ES-I3 (cell line): ENCODE results near the gene HS3ST3A1.

Source experiments
- H3K36me3 ChIP-seq: 2 replicates; pipeline ENCODE4 v1.6.1; 2013; ENCODE audit warnings: mild to moderate bottlenecking, low read length, control low read depth, moderate library complexity; ENCODE audit not compliant: insufficient read depth
- H3K4me1 ChIP-seq: 2 replicates; pipeline ENCODE4 v1.6.1; 2013; ENCODE audit warnings: mild to moderate bottlenecking, control low read depth, low read length; ENCODE audit not compliant: insufficient read depth
- H3K9ac ChIP-seq: 2 replicates; pipeline ENCODE4 v1.6.1; 2013; ENCODE audit warnings: low read depth, mild to moderate bottlenecking, low read length, moderate library complexity
- H3K9me3 ChIP-seq: 2 replicates; pipeline ENCODE4 v1.6.1; 2013; ENCODE audit warnings: mild to moderate bottlenecking, low read length, moderate library complexity; ENCODE audit not compliant: control insufficient read depth, insufficient read depth

The HS3ST3A1 gene

GRCh38 chr17:13545941-13546340, 55.8 kb downstream of the HS3ST3A1 start:
- H3K9me3 ChIP-seq: no peaks in the 10 kb centered on the region
- H3K36me3 ChIP-seq: no peaks in the 10 kb centered on the region
- H3K4me1 ChIP-seq: peaks cover 9% of the 10 kb centered on the region; the same call in 1 of the 2 replicates
- no peak overlapping the region for H3K9ac ChIP-seq

GRCh38 chr17:13544765-13545164, 57.0 kb downstream of the HS3ST3A1 start:
- Histone ChIP-seq H3K4me1 (peaks cover 9% of the 10 kb centered on the region; the same call in 1 of the 2 replicates), H3K36me3 (no peaks in the 10 kb centered on the region), H3K9me3 (no peaks in the 10 kb centered on the region), H3K9ac (no peak overlapping the region)

GRCh38 chr17:13544292-13544691, 57.4 kb downstream of the HS3ST3A1 start:
- Histone ChIP-seq H3K36me3 (peaks cover 1% of the 10 kb centered on the region; the same call in 1 of the 2 replicates), H3K4me1 (peaks cover 9% of the 10 kb centered on the region; the same call in 1 of the 2 replicates), H3K9me3 (no peaks in the 10 kb centered on the region), H3K9ac (no peak overlapping the region)

GRCh38 chr17:13542636-13543035, 59.1 kb downstream of the HS3ST3A1 start:
- H3K9me3 ChIP-seq: peaks cover 5% of the 10 kb centered on the region; the same call in 1 of the 2 replicates
- peaks cover 5% of the 10 kb centered on the region; the same call in 1 of the 2 replicates for H3K36me3 ChIP-seq
- no peak overlapping the region for H3K9ac ChIP-seq
- H3K4me1 ChIP-seq: peaks cover 9% of the 10 kb centered on the region; the same call in 1 of the 2 replicates

DNA sequence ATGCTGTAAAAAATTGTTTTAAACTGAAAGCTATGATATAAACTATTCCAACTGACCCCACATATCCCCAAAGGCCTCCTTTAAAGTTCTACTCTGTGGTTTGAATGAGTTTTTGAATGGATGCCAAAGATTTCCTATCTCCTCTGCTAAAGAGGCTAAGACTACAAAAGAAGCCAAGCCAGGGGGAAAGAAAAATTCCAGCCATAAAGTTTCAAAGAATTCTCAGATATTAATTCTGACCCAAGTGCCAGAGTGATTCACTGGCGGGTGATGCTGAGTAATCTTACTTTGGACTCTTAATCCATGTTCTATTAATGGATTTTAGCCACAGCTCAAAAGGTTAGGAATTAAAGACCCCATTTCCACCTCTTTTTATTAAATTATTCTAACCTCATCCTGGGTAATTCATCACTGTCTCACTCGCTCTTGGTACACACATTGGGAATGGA, 60.7 kb downstream of the HS3ST3A1 start:
- Histone ChIP-seq H3K36me3 (peaks cover 5% of the 10 kb centered on the region; the same call in 1 of the 2 replicates), H3K4me1 (peaks cover 9% of the 10 kb centered on the region; the same call in 1 of the 2 replicates), H3K9me3 (peaks cover 5% of the 10 kb centered on the region; the same call in 1 of the 2 replicates), H3K9ac (no peak overlapping the region)

- Histone ChIP-seq H3K9ac (no peak overlapping the region), H3K4me1 (peaks cover 9% of the 10 kb centered on the region; the same call in 1 of the 2 replicates), H3K36me3 (peaks cover 5% of the 10 kb centered on the region; the same call in 1 of the 2 replicates), H3K9me3 (peaks cover 5% of the 10 kb centered on the region; the same call in 1 of the 2 replicates)
Observed at GRCh38 chr17:13540546-13540945, 61.2 kb downstream of the HS3ST3A1 start.

- Histone ChIP-seq H3K4me1 (peaks cover 4% of the 10 kb centered on the region; the same call in 1 of the 2 replicates), H3K9me3 (peaks cover 5% of the 10 kb centered on the region; the same call in 1 of the 2 replicates), H3K9ac (no peak overlapping the region), H3K36me3 (peaks cover 5% of the 10 kb centered on the region; the same call in 1 of the 2 replicates)
Observed at GRCh38 chr17:13539421-13539820, 62.3 kb downstream of the HS3ST3A1 start.

- peaks cover 5% of the 10 kb centered on the region; the same call in 1 of the 2 replicates for H3K9me3 ChIP-seq
- H3K9ac ChIP-seq: no peak overlapping the region
- peaks cover 5% of the 10 kb centered on the region; the same call in 1 of the 2 replicates for H3K36me3 ChIP-seq
- no peaks in the 10 kb centered on the region for H3K4me1 ChIP-seq
Observed at GRCh38 chr17:13538841-13539411, 62.8 kb downstream of the HS3ST3A1 start.

- no peaks in the 10 kb centered on the region for H3K4me1 ChIP-seq
- H3K36me3 ChIP-seq: peaks cover 5% of the 10 kb centered on the region; the same call in 1 of the 2 replicates
- peaks cover 5% of the 10 kb centered on the region; the same call in 1 of the 2 replicates for H3K9me3 ChIP-seq
- H3K9ac ChIP-seq: no peak overlapping the region
Observed at GRCh38 chr17:13537871-13538643, 63.7 kb downstream of the HS3ST3A1 start.

DNA sequence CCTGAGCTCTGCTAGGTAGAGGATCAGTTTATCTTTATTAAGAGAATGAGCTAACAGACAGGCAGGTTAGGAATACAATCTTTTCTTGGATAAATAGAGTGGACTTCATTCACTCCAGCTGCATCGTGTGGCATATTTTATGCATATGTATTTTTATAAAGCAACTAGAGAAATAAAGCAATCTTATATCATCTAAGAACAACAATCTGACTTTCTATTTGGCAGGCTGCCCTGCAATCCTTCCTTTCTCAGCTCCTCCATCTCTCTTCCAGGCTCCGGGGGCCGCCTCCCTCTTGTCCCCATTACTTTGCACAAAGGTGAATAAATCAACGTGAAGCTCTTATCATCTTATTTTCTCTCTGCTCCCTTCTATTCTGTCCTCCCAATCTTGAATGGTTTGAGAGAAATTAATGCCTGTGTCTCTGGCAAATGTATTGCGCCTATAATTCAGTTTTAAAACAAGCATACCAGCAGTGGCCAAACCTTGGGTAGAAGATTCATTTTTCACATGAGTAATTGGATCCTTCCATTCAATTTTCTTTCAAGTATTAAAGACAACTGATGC, 64.5 kb downstream of the HS3ST3A1 start:
- Histone ChIP-seq H3K9me3 (peaks cover 5% of the 10 kb centered on the region; the same call in 1 of the 2 replicates), H3K4me1 (no peaks in the 10 kb centered on the region; the same call in 1 of the 2 replicates), H3K9ac (no peak overlapping the region), H3K36me3 (peaks cover 5% of the 10 kb centered on the region; the same call in 1 of the 2 replicates)

DNA sequence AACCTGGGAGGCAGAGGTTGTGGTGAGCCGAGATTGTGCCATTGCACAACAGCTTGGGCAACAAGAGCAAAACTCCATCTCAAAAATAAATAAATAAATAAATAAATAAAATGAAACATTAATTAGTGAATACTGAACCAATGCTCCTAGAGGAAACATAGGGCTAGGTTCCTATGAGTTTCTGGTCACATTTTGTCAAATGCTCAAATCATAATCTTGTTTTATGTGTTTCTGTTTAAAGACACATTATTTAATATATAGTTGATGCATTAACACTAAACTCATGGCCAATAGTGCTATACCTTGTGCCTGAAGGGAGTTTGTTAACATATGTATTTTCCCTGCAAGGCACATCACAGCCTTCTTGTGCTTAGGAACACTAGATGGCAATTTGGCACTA, 66.8 kb downstream of the HS3ST3A1 start:
- H3K36me3 ChIP-seq: peaks cover 5% of the 10 kb centered on the region; the same call in 1 of the 2 replicates
- H3K4me1 ChIP-seq: peaks cover 9% of the 10 kb centered on the region; the same call in 1 of the 2 replicates
- H3K9ac ChIP-seq: no peak overlapping the region
- H3K9me3 ChIP-seq: peaks cover 5% of the 10 kb centered on the region; the same call in 1 of the 2 replicates

- peaks cover 9% of the 10 kb centered on the region; the same call in 1 of the 2 replicates for H3K4me1 ChIP-seq
- H3K9ac ChIP-seq: no peak overlapping the region
- no peaks in the 10 kb centered on the region; the same call in 1 of the 2 replicates for H3K36me3 ChIP-seq
- H3K9me3 ChIP-seq: no peaks in the 10 kb centered on the region; the same call in 1 of the 2 replicates
Observed at GRCh38 chr17:13531721-13532120, 70.0 kb downstream of the HS3ST3A1 start.

- no peaks in the 10 kb centered on the region for H3K4me1 ChIP-seq
- H3K9ac ChIP-seq: no peak overlapping the region
- no peaks in the 10 kb centered on the region for H3K9me3 ChIP-seq
- no peaks in the 10 kb centered on the region for H3K36me3 ChIP-seq
Observed at GRCh38 chr17:13525876-13526275, 75.9 kb downstream of the HS3ST3A1 start.

DNA sequence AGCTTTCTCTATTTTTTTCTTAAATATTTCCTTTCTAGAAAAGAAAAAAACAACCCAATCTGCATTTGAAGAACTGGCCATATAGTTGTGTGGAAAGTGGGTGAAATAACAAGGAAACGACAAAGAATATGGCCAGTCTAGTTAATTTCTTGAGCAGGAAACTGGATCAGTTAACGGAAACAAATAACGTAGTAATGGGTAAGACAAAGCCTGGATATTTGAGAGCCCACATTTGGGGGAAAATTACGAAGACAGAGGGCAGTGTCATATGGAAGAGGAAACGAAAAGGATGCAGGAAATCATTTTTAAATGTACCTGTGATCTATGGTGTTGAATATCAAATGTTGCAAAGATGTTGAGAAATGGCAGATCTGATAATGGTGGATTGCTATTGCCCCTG, 78.6 kb downstream of the HS3ST3A1 start:
- Histone ChIP-seq H3K9me3 (no peaks in the 10 kb centered on the region), H3K36me3 (no peaks in the 10 kb centered on the region), H3K9ac (no peak overlapping the region), H3K4me1 (no peaks in the 10 kb centered on the region)
